IMR-90 (cell line): ENCODE data around the gene CDC6. TPM values are rescaled to one million over a fixed set of nuclear protein-coding genes. Genes with fewer than 3 reads are reported as not detected.

Experiments used
- ATAC-seq: fragments of 200-7000 bp; cut with Tn5 transposase; 2 replicates; pipeline ENCODE4 v1.9.1; 2020; ENCODE audit warnings: low read depth, mild to moderate bottlenecking, moderate library complexity
- BruUV-seq: library from RNA; stranded (reverse); fragments of 400-500 nt; replicated peaks from 2 replicates; lab custom pipeline; 2021; lab: Mats Ljungman, UMichigan
- CTCF ChIA-PET: fragments of 300-600 bp; formaldehyde crosslinking; extraction: SDS; loops from one replicate; lab custom pipeline; 2021; ENCODE audit warnings: antibody characterized with exemption; lab: Yijun Ruan, JAX
- POLR2A ChIA-PET: fragments of 300-600 bp; sonication (Branson Sonifier 250); formaldehyde crosslinking; loops from one replicate; lab custom pipeline; 2022; ENCODE audit warnings: antibody characterized with exemption; ENCODE audit not compliant: unreplicated experiment; lab: Charles Lee
- DNase-seq: peaks from one replicate; pipeline ENCODE4 v3.0.0; 2013
- H2AFZ ChIP-seq: replicated peaks from 2 replicates; pipeline ENCODE3; 2013; ENCODE audit warnings: low read length, mild to moderate bottlenecking; ENCODE audit not compliant: poor library complexity
- H2AK5ac ChIP-seq: 2 replicates; pipeline ENCODE4 v1.6.1; 2013; ENCODE audit warnings: low read depth, low read length, inconsistent platforms
- H2AK9ac ChIP-seq: replicated peaks from 2 replicates; pipeline ENCODE3; 2013; ENCODE audit warnings: mild to moderate bottlenecking, low read depth, low read length, moderate library complexity; ENCODE audit not compliant: poor library complexity
- H2BK120ac ChIP-seq: 2 replicates; pipeline ENCODE4 v1.6.1; 2013; ENCODE audit warnings: low read depth, low read length, inconsistent platforms
- H2BK15ac ChIP-seq: 3 replicates; pipeline ENCODE4 v1.6.1; 2013; ENCODE audit warnings: low read depth, low read length, inconsistent platforms
- H2BK20ac ChIP-seq: 2 replicates; pipeline ENCODE4 v1.6.1; 2013; ENCODE audit warnings: low read depth, mild to moderate bottlenecking, inconsistent platforms, low read length, moderate library complexity
- H2BK5ac ChIP-seq: 2 replicates; pipeline ENCODE4 v1.6.1; 2013; ENCODE audit warnings: mild to moderate bottlenecking, low read depth, low read length, inconsistent platforms; ENCODE audit not compliant: poor library complexity, severe bottlenecking
- H3K14ac ChIP-seq: replicated peaks from 2 replicates; pipeline ENCODE4 v1.6.1; 2013; ENCODE audit warnings: low read depth, low read length, inconsistent platforms
- H3K18ac ChIP-seq: 2 replicates; pipeline ENCODE4 v1.6.1; 2013; ENCODE audit warnings: low read depth, low read length, control low read depth
- H3K23ac ChIP-seq: 2 replicates; pipeline ENCODE4 v1.6.1; 2013; ENCODE audit warnings: low read depth, low read length, inconsistent platforms
- H3K27ac ChIP-seq: 2 replicates; pipeline ENCODE4 v1.5.1; 2013; ENCODE audit warnings: mild to moderate bottlenecking, control low read depth, low read length; ENCODE audit not compliant: insufficient read depth
- H3K27me3 ChIP-seq: 2 replicates; pipeline ENCODE4 v1.6.1; 2013; ENCODE audit warnings: low read length; ENCODE audit not compliant: control insufficient read depth, insufficient read depth
- H3K36me3 ChIP-seq: 2 replicates; pipeline ENCODE4 v1.6.1; 2013; ENCODE audit warnings: low read length, mixed read lengths; ENCODE audit not compliant: control insufficient read depth, insufficient read depth
- H3K4ac ChIP-seq: 2 replicates; pipeline ENCODE4 v1.6.1; 2013; ENCODE audit warnings: low read depth, low read length, inconsistent platforms
- H3K4me1 ChIP-seq: 2 replicates; pipeline ENCODE4 v1.6.1; 2013; ENCODE audit warnings: low read length, mixed read lengths; ENCODE audit not compliant: control insufficient read depth, insufficient read depth
- H3K4me2 ChIP-seq: 2 replicates; pipeline ENCODE4 v1.6.1; 2013; ENCODE audit warnings: low read depth, mild to moderate bottlenecking, control low read depth, low read length, moderate library complexity
- H3K4me3 ChIP-seq: 2 replicates; pipeline ENCODE4 v1.5.1; 2013; ENCODE audit warnings: low read depth, mild to moderate bottlenecking, control low read depth, low read length, moderate library complexity; ENCODE audit not compliant: insufficient read depth
- H3K56ac ChIP-seq: 2 replicates; pipeline ENCODE4 v1.6.1; 2013; ENCODE audit warnings: low read length, inconsistent platforms; ENCODE audit not compliant: insufficient read depth; ENCODE audit errors: extremely low read depth
- H3K79me1 ChIP-seq, 2 experiments: 2 replicates each; pipeline ENCODE4 v1.6.1; 2013; ENCODE audit warnings: low read length in 2 of 2, inconsistent platforms in 1 of 2, low read depth in 1 of 2
- H3K9ac ChIP-seq: 2 replicates; pipeline ENCODE4 v1.6.1; 2013; ENCODE audit warnings: low read depth, low read length, control low read depth
- H3K9me1 ChIP-seq: 2 replicates; pipeline ENCODE4 v1.6.1; 2013; ENCODE audit warnings: low read length, inconsistent platforms; ENCODE audit not compliant: insufficient read depth
- H3K9me3 ChIP-seq: 2 replicates; pipeline ENCODE4 v1.6.1; 2013; ENCODE audit warnings: low read length; ENCODE audit not compliant: control insufficient read depth, insufficient read depth
- H4K20me1 ChIP-seq: 2 replicates; pipeline ENCODE4 v1.6.1; 2013; ENCODE audit warnings: low read length, inconsistent platforms; ENCODE audit not compliant: insufficient read depth
- H4K5ac ChIP-seq: 2 replicates; pipeline ENCODE4 v1.6.1; 2013; ENCODE audit warnings: mild to moderate bottlenecking, low read depth, low read length, control low read depth
- H4K8ac ChIP-seq, 2 experiments: 2 replicates each; pipeline ENCODE4 v1.6.1; 2013; ENCODE audit warnings: low read depth in 2 of 2, low read length in 2 of 2, control low read depth in 1 of 2, inconsistent platforms in 1 of 2
- H4K91ac ChIP-seq: 2 replicates; pipeline ENCODE4 v1.6.1; 2013; ENCODE audit warnings: low read depth, low read length, inconsistent platforms; ENCODE audit not compliant: insufficient read depth
- BHLHE40 ChIP-seq: fragments of 150-350 bp; IDR thresholded peaks from 2 replicates; pipeline ENCODE4 v1.6.1; 2016; ENCODE audit warnings: mild to moderate bottlenecking, low read depth, low read length
- CEBPB ChIP-seq: IDR thresholded peaks from 2 replicates; pipeline ENCODE4 v1.6.1; 2012; ENCODE audit warnings: low read depth, low read length, improper control_type of control experiment
- CTCF ChIP-seq: conservative IDR thresholded peaks from 2 replicates; pipeline ENCODE4 v1.5.1; 2012; ENCODE audit warnings: mild to moderate bottlenecking, low read depth, low read length, improper control_type of control experiment
- FOS ChIP-seq: fragments of 150-350 bp; IDR thresholded peaks from 2 replicates; pipeline ENCODE4 v1.6.1; 2016; ENCODE audit warnings: low read depth, low read length
- MAFK ChIP-seq: IDR thresholded peaks from 2 replicates; pipeline ENCODE4 v1.6.1; 2012; ENCODE audit warnings: low read depth, low read length, improper control_type of control experiment
- MAZ ChIP-seq: IDR thresholded peaks from 2 replicates; pipeline ENCODE4 v1.6.1; 2012; ENCODE audit warnings: low read depth, mild to moderate bottlenecking, low read length, improper control_type of control experiment, moderate library complexity, borderline replicate concordance
- RAD21 ChIP-seq: IDR thresholded peaks from 2 replicates; pipeline ENCODE4 v1.6.1; 2012; ENCODE audit warnings: low read length, improper control_type of control experiment
- RCOR1 ChIP-seq: IDR thresholded peaks from 2 replicates; pipeline ENCODE4 v1.6.1; 2012; ENCODE audit warnings: mild to moderate bottlenecking, low read length, improper control_type of control experiment; ENCODE audit not compliant: insufficient replicate concordance
- WGBS, 2 experiments: methylation state at CpG; one replicate each; pipeline versions ENCODE4 v1.1.5 to v1.1.7; 2013; ENCODE audit warnings: missing lambda C conversion rate in 2 of 2; ENCODE audit not compliant: insufficient read length in 1 of 2; ENCODE audit errors: extremely low coverage in 2 of 2; 5-methylcytosine and 5-hydroxymethylcytosine counted together
- dilution Hi-C: fragments of 300-500 bp; cut with HindIII; formaldehyde crosslinking; loops from one replicate; pipeline ENCODE4 v1.14.3; 2018; ENCODE audit warnings: low sequenced_read_pairs; ENCODE audit not compliant: unreplicated experiment
- in situ Hi-C: fragments of 300-500 bp; cut with MboI; formaldehyde crosslinking; loops from 3 replicates; pipeline ENCODE4 v1.14.3; 2019; ENCODE audit warnings: low sequenced_read_pairs, inconsistent platforms, mixed read lengths
- intact Hi-C: fragments of 100-400 bp; cut with micrococcal nuclease; formaldehyde crosslinking; loops from 2 replicates; pipeline ENCODE4 v1.10.0; 2022
- polyA plus RNA-seq, 3 experiments: library from polyadenylated mRNA; depleted of rRNA; stranded (reverse); fragments of >200 nt; gene quantifications; 2 replicates each; pipeline ENCODE4 v1.2.3, GENCODE V29; 2012; ENCODE audit warnings: low replicate concordance in 1 of 3
- total RNA-seq: library from RNA; depleted of rRNA; stranded (reverse); fragments of >200 nt; gene quantifications from 2 replicates; pipeline ENCODE4 v1.2.3, GENCODE V29; 2012

Gene CDC6
- total and polyA plus RNA-seq, 2 of the 4 experiments (the other 2 are of a cell fraction): 15.3 to 25.6 TPM

DNA sequence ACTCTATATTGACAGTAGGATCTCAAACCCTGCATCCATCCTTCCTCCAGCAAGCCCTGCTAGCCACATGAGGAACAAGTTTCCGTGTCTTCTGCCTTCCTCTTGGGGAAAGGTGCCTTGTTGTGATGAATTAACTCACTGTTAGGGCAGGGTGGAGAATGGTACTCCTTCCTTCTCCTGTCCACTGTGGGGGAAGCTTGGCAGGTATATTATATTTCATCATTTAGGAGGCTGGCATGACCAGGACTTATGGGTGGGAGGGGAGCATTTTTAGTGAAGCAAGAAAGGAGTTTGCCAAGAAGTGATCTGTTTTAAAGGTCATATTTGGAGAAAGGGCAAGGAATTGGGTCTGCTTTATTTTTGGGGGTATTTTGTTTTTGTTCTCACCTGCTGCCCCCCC lies 9.3 kb upstream of the CDC6 start:
- H2AK5ac ChIP-seq: no peak overlapping the region
- peaks cover 1% of the 10 kb centered on the region for H3K4me1 ChIP-seq
- no peak overlapping the region for H2BK20ac ChIP-seq
- POLR2A ChIA-PET: no interaction called here
- no peak for ATAC-seq
- H2AK9ac ChIP-seq: no peak overlapping the region
- peaks cover 2% of the 10 kb centered on the region; the same call in 1 of the 2 replicates for H3K9me1 ChIP-seq
- no peak overlapping the region for H2BK15ac ChIP-seq
- no peak overlapping the region for H3K9ac ChIP-seq
- no peak overlapping the region for H2BK5ac ChIP-seq
- BruUV-seq: no TSS peak
- CTCF ChIA-PET: no interaction called here
- H2AFZ ChIP-seq: no peak overlapping the region
- H3K56ac ChIP-seq: no peak overlapping the region
- no peak overlapping the region for H4K91ac ChIP-seq
- in situ Hi-C loops: no loop called here
- H3K14ac ChIP-seq: no peak overlapping the region
- TF ChIP-seq MAFK: no peak
- TF ChIP-seq RAD21: no peak
- TF ChIP-seq CEBPB: no peak
- TF ChIP-seq RCOR1: no peak
- no peak for TF ChIP-seq CTCF
- TF ChIP-seq BHLHE40: no peak
- no peak for TF ChIP-seq MAZ
- no peak for TF ChIP-seq FOS
- H3K4ac ChIP-seq: no peak overlapping the region
- peaks cover 53% of the 10 kb centered on the region for H3K36me3 ChIP-seq
- H3K79me1 ChIP-seq: peaks cover 0 to 4% of the 10 kb centered on the region in 2 experiments; a peak in 1 of 4 replicates
- H3K4me3 ChIP-seq: no peak overlapping the region
- H3K18ac ChIP-seq: no peak overlapping the region
- DNase-seq: no peak
- dilution Hi-C loops: no loop called here
- intact Hi-C loops: loop anchor here (5.0 kb wide), 1 partner anchor 36 kb away; no protein-coding TSS in a partner anchor
- no peak overlapping the region for H3K27ac ChIP-seq
- H3K23ac ChIP-seq: no peak overlapping the region
- no peaks in the 10 kb centered on the region for H3K27me3 ChIP-seq
- no peak overlapping the region for H4K5ac ChIP-seq
- H3K9me3 ChIP-seq: no peaks in the 10 kb centered on the region
- H2BK120ac ChIP-seq: no peak overlapping the region
- no peak overlapping the region for H3K4me2 ChIP-seq
- no peak overlapping the region for H4K8ac ChIP-seq
- no CpG with 5 or more reads among the region's 1 CpG for WGBS, 2 experiments
- no peaks in the 10 kb centered on the region; the same call in 1 of the 2 replicates for H4K20me1 ChIP-seq
